CD4-positive, alpha-beta T cell treated with Interleukin-17A for 4 hours (primary cell): ENCODE measurements around the gene PDE2A.
A peak's percentile ranks its signal among the peaks of the same experiment; 100 is the strongest.
"Not testable (repeated sequence)": the region's sequence is repeated elsewhere in the genome, so short reads cannot be mapped to it uniquely, and the experiment has no call there.

Experiments used
- DNase-seq: peaks from one replicate; pipeline ENCODE4 v3.0.0-alpha.2; 2020; ENCODE audit warnings: mixed read lengths

The PDE2A gene

GRCh38 chr11:72573855-72574445 lies 100.3 kb downstream of the PDE2A start:
- no peak for DNase-seq

- peak; percentile 39 for DNase-seq
Observed at GRCh38 chr11:72573072-72573854, 101.0 kb downstream of the PDE2A start.

GRCh38 chr11:72572540-72572939 lies 101.7 kb downstream of the PDE2A start:
- not testable (repeated sequence) for DNase-seq

- no peak for DNase-seq
Observed at GRCh38 chr11:72570893-72571661, 103.1 kb downstream of the PDE2A start.

- DNase-seq: no peak
Observed at GRCh38 chr11:72569966-72570892, 104.0 kb downstream of the PDE2A start.

GRCh38 chr11:72568861-72569260 lies 105.4 kb downstream of the PDE2A start:
- no peak for DNase-seq

GRCh38 chr11:72562431-72562830 lies 111.8 kb downstream of the PDE2A start:
- no peak for DNase-seq

- no peak for DNase-seq
Observed at GRCh38 chr11:72561856-72562255, 112.4 kb downstream of the PDE2A start.

- DNase-seq: not testable (repeated sequence)
Observed at GRCh38 chr11:72560864-72561263, 113.4 kb downstream of the PDE2A start.

GRCh38 chr11:72556433-72556832 lies 117.8 kb downstream of the PDE2A start:
- no peak for DNase-seq

- DNase-seq: not testable (repeated sequence)
Observed at GRCh38 chr11:72555014-72555522, 119.2 kb downstream of the PDE2A start.

- DNase-seq: peak; percentile 35
Observed at GRCh38 chr11:72553706-72554105, 120.5 kb downstream of the PDE2A start.

GRCh38 chr11:72552399-72552910 lies 121.8 kb downstream of the PDE2A start:
- DNase-seq: no peak

- DNase-seq: no peak
Observed at GRCh38 chr11:72551571-72551970, 122.7 kb downstream of the PDE2A start.

- no peak for DNase-seq
Observed at GRCh38 chr11:72548463-72548862, 125.8 kb downstream of the PDE2A start.

- DNase-seq: no peak
Observed at GRCh38 chr11:72546866-72547265, 127.4 kb downstream of the PDE2A start.

GRCh38 chr11:72544589-72544988 lies 129.6 kb downstream of the PDE2A start:
- DNase-seq: no peak

GRCh38 chr11:72543849-72544542 lies 130.2 kb downstream of the PDE2A start:
- DNase-seq: no peak

GRCh38 chr11:72541257-72541974 lies 132.8 kb downstream of the PDE2A start:
- DNase-seq: no peak

GRCh38 chr11:72537051-72537450 lies 137.2 kb downstream of the PDE2A start:
- no peak for DNase-seq

GRCh38 chr11:72535194-72535547 lies 139.1 kb downstream of the PDE2A start:
- no peak for DNase-seq
